ENCODE results near the gene EXOC4. TPM values are rescaled to one million over a fixed set of nuclear protein-coding genes. Genes with fewer than 3 reads are reported as not detected.

The EXOC4 gene
- total RNA-seq, 1 experiment from 2014 or later = 66.2 TPM

DNA sequence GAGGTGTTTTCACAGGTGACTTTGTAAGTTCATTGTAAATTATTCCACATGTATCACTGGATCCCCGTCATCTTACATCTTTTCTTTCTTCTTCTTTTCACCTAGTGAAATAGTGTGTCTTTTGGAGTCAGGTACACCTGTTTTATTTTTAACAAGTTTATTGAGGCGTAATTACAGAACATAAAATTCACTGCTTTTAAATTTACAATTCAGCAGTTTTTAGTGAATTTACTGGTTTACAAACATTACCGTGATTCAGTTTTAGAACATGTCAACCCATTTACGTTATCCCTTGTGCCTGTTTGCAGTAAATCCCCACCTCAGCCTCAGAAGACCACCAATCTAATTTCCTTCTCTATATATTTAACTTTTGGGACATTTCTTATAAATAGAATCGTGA, 256.9 kb downstream of the EXOC4 start:
- BruUV-seq (replicated peaks) = no TSS peak
- no peak overlapping the region for H3K27ac Mint-ChIP-seq (ENCODE audit: unreplicated experiment)
- TF ChIP-seq, protein P1, sequence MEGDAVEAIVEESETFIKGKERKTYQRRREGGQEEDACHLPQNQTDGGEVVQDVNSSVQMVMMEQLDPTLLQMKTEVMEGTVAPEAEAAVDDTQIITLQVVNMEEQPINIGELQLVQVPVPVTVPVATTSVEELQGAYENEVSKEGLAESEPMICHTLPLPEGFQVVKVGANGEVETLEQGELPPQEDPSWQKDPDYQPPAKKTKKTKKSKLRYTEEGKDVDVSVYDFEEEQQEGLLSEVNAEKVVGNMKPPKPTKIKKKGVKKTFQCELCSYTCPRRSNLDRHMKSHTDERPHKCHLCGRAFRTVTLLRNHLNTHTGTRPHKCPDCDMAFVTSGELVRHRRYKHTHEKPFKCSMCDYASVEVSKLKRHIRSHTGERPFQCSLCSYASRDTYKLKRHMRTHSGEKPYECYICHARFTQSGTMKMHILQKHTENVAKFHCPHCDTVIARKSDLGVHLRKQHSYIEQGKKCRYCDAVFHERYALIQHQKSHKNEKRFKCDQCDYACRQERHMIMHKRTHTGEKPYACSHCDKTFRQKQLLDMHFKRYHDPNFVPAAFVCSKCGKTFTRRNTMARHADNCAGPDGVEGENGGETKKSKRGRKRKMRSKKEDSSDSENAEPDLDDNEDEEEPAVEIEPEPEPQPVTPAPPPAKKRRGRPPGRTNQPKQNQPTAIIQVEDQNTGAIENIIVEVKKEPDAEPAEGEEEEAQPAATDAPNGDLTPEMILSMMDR (IDR thresholded peaks at IDR 0.05; ENCODE audit: insufficient read depth in 1 of 2, low read depth in 1 of 2, low read length in 1 of 2, severe bottlenecking in 1 of 2, unreplicated experiment in 1 of 2) = no peak
- ChIA-PET POLR2A (no interaction called here), CTCF (no interaction called here)
- Histone ChIP-seq H3K36me3 (ENCODE audit: control insufficient read depth, insufficient read depth, low read length) (no peaks in the 10 kb centered on the region), H3K9me3 (no peaks in the 10 kb centered on the region), H3K4me3 (ENCODE audit: low read depth, low read length) (no peak overlapping the region), H3K4me1 (peaks cover 12% of the 10 kb centered on the region), H3K27me3 (replicated peaks; ENCODE audit: control insufficient read depth, insufficient read depth, low read length) (no peaks in the 10 kb centered on the region)
- intact Hi-C loops (cut with micrococcal nuclease; ENCODE audit: unreplicated experiment) = no loop called here
- DNase-seq = no peak
- H3K27me3 Mint-ChIP-seq (ENCODE audit: insufficient read depth, unreplicated experiment) = no peaks in the 10 kb centered on the region
- H3K36me3 Mint-ChIP-seq (ENCODE audit: insufficient read depth, unreplicated experiment) = no peaks in the 10 kb centered on the region
- no peaks in the 10 kb centered on the region for H3K9me3 Mint-ChIP-seq (ENCODE audit: unreplicated experiment)
- peaks cover 6% of the 10 kb centered on the region for H3K4me1 Mint-ChIP-seq (ENCODE audit: low read depth, unreplicated experiment)
- no peak overlapping the region for H3K4me3 Mint-ChIP-seq (ENCODE audit: unreplicated experiment)

DNA sequence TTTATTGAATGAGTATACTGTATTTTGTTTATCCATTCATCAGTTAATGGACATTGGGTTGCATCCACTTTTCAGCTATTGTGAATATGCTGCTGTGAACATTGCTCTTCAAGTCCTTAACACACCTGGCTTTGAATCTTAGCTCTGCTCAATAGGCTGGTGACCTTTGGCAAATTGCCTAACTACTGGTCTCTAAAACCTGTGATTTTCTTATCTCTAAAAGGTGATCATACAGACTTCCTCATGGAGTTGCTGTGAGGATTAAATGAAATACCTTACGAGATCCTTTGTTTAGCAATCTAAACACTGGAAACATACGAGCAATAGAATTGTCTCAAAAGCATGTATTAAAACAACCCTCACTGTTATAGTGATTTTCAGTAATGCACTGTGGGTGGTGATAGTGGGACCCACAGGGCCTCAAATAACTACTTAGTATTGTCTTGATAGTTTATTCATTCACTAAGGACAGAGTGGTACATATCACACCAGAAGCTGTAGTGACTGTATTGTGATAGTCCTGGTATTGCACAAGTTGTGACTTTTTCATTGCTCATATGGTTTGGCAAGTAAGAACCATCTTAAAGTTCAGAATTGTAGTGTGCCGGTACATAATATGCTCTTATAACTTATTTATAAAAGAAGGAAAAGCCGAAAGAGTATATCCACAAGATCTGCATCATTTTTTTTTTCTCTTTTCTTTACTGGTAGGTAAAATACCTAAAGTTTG, 257.6 kb downstream of the EXOC4 start:
- H3K27ac Mint-ChIP-seq (ENCODE audit: unreplicated experiment) = no peak overlapping the region
- H3K4me3 Mint-ChIP-seq (ENCODE audit: unreplicated experiment) = no peak overlapping the region
- ChIA-PET POLR2A (no interaction called here), CTCF (no interaction called here)
- no peaks in the 10 kb centered on the region for H3K9me3 Mint-ChIP-seq (ENCODE audit: unreplicated experiment)
- H3K27me3 Mint-ChIP-seq (ENCODE audit: insufficient read depth, unreplicated experiment) = no peaks in the 10 kb centered on the region
- BruUV-seq (replicated peaks) = no TSS peak
- Histone ChIP-seq H3K9me3 (no peaks in the 10 kb centered on the region), H3K36me3 (ENCODE audit: control insufficient read depth, insufficient read depth, low read length) (no peaks in the 10 kb centered on the region), H3K4me3 (ENCODE audit: low read depth, low read length) (no peak overlapping the region), H3K4me1 (peaks cover 12% of the 10 kb centered on the region), H3K27me3 (replicated peaks; ENCODE audit: control insufficient read depth, insufficient read depth, low read length) (no peaks in the 10 kb centered on the region)
- TF ChIP-seq, protein P1 (IDR thresholded peaks at IDR 0.05; ENCODE audit: insufficient read depth in 1 of 2, low read depth in 1 of 2, low read length in 1 of 2, severe bottlenecking in 1 of 2, unreplicated experiment in 1 of 2) = no peak
- H3K36me3 Mint-ChIP-seq (ENCODE audit: insufficient read depth, unreplicated experiment) = no peaks in the 10 kb centered on the region
- peak in 1 of 2 experiments; percentile 43 for DNase-seq
- intact Hi-C loops (cut with micrococcal nuclease; ENCODE audit: unreplicated experiment) = no loop called here
- peaks cover 6% of the 10 kb centered on the region for H3K4me1 Mint-ChIP-seq (ENCODE audit: low read depth, unreplicated experiment)

GRCh38 chr7:133511252-133511651, 258.4 kb downstream of the EXOC4 start:
- Histone ChIP-seq H3K4me1 (peaks cover 12% of the 10 kb centered on the region), H3K27me3 (replicated peaks; ENCODE audit: control insufficient read depth, insufficient read depth, low read length) (no peaks in the 10 kb centered on the region), H3K9me3 (no peaks in the 10 kb centered on the region), H3K36me3 (ENCODE audit: control insufficient read depth, insufficient read depth, low read length) (no peaks in the 10 kb centered on the region), H3K4me3 (ENCODE audit: low read depth, low read length) (no peak overlapping the region)
- no peak for DNase-seq
- POLR2A ChIA-PET = no interaction called here
- Mint-ChIP-seq H3K9me3 (ENCODE audit: unreplicated experiment) (no peaks in the 10 kb centered on the region), H3K36me3 (ENCODE audit: insufficient read depth, unreplicated experiment) (no peaks in the 10 kb centered on the region), H3K27me3 (ENCODE audit: insufficient read depth, unreplicated experiment) (no peaks in the 10 kb centered on the region), H3K4me3 (ENCODE audit: unreplicated experiment) (no peak overlapping the region), H3K27ac (ENCODE audit: unreplicated experiment) (no peak overlapping the region), H3K4me1 (ENCODE audit: low read depth, unreplicated experiment) (peaks cover 6% of the 10 kb centered on the region)
- TF ChIP-seq, protein P1 (IDR thresholded peaks at IDR 0.05; ENCODE audit: insufficient read depth in 1 of 2, low read depth in 1 of 2, low read length in 1 of 2, severe bottlenecking in 1 of 2, unreplicated experiment in 1 of 2) = no peak
- BruUV-seq (replicated peaks) = no TSS peak
- CTCF ChIA-PET = no interaction called here
- intact Hi-C loops (cut with micrococcal nuclease; ENCODE audit: unreplicated experiment) = no loop called here
